ENCODE data around the gene EXOC7.

DNA sequence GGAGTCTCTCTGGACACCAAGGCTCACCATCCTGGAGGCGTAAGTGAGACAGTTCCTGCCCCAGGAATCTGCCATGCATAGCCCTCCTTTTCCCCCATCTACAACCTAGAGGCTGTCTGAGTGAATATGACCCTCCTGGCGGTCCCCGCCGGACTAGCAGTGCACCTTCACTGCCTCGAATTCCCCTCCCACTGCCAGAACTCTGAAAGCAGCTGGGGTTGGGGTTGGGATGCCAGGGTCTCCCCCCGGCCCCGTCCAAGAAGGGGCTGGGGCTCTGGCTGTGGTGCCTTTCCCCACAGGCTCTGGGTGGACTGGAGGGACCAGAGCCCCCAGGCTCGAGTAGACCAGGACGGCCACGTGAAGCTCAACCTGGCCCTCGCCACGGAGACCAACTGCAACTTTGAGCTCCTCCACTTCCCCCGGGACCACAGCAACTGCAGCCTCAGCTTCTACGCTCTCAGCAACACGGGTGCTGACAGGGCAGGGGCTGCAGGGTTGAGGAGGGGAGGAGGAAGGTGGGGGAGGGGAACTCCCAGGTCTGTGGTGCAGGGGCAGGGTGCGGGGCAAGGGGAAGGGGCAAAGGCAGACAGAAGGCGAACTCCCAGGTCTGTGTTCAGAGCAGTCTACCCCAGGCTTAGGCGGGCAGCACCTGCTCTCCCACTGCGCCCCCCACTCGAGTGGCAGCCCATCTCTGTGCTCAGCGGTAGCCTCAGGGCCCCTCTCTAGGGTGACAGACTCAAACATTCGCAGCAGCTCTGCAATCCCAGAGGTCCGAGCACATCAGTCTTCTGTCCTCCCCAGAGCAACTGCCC, 23.4 kb downstream of the EXOC7 start:
- no peak for TF ChIP-seq POLR2A (IDR thresholded peaks at IDR 0.05)
- TF ChIP-seq, protein P1, sequence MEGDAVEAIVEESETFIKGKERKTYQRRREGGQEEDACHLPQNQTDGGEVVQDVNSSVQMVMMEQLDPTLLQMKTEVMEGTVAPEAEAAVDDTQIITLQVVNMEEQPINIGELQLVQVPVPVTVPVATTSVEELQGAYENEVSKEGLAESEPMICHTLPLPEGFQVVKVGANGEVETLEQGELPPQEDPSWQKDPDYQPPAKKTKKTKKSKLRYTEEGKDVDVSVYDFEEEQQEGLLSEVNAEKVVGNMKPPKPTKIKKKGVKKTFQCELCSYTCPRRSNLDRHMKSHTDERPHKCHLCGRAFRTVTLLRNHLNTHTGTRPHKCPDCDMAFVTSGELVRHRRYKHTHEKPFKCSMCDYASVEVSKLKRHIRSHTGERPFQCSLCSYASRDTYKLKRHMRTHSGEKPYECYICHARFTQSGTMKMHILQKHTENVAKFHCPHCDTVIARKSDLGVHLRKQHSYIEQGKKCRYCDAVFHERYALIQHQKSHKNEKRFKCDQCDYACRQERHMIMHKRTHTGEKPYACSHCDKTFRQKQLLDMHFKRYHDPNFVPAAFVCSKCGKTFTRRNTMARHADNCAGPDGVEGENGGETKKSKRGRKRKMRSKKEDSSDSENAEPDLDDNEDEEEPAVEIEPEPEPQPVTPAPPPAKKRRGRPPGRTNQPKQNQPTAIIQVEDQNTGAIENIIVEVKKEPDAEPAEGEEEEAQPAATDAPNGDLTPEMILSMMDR (IDR thresholded peaks at IDR 0.05), result no peak
